Heart right ventricle (tissue), 16 donors: ENCODE results near the gene HYAL1. TPM values are rescaled to one million over a fixed set of nuclear protein-coding genes. Genes with fewer than 3 reads are reported as not detected.
A peak's percentile ranks its signal among the peaks of the same experiment; 100 is the strongest.

ENCODE experiments used
- ATAC-seq, 8 donors: fragments of 200-7000 bp; cut with Tn5 transposase; one replicate each; pipeline ENCODE4 v1.9.1; 2020; ENCODE audit warnings: mild to moderate bottlenecking in 8 of 8, moderate library complexity in 8 of 8, moderate number of reproducible peaks in 1 of 8
- DNase-seq, 2 donors: peaks; one replicate each; pipeline ENCODE4 v3.0.0-alpha.2; 2020
- H3K27ac ChIP-seq, 10 donors: fragments of 200-600 bp; sonication (generic) in 2 of 10; one replicate each; pipeline versions ENCODE4 v1.5.0 to v1.8.0; 2020 to 2022; ENCODE audit warnings: mild to moderate bottlenecking in 3 of 10
- H3K27me3 ChIP-seq, 7 donors: fragments of 200-600 bp; one replicate each; pipeline ENCODE4 v1.8.0; 2021 to 2022; ENCODE audit warnings: mild to moderate bottlenecking in 2 of 7
- H3K36me3 ChIP-seq, 9 donors: fragments of 200-600 bp; sonication (generic) in 1 of 9; one replicate each; pipeline versions ENCODE4 v1.5.0 to v1.8.0; 2020 to 2022; ENCODE audit warnings: mild to moderate bottlenecking in 2 of 9
- H3K4me1 ChIP-seq, 9 donors: fragments of 200-600 bp; sonication (generic) in 1 of 9; one replicate each; pipeline versions ENCODE4 v1.5.0 to v1.8.0; 2020 to 2022; ENCODE audit warnings: mild to moderate bottlenecking in 4 of 9
- H3K4me3 ChIP-seq, 10 donors: fragments of 200-600 bp; sonication (generic) in 2 of 10; one replicate each; pipeline versions ENCODE4 v1.5.0 to v1.8.0; 2020 to 2022; ENCODE audit warnings: mild to moderate bottlenecking in 7 of 10, moderate library complexity in 2 of 10
- H3K9me3 ChIP-seq, 11 donors: fragments of 200-600 bp in 10 of 11; sonication (generic) in 2 of 11; one replicate each; pipeline versions ENCODE4 v1.5.0 to v1.8.0; 2013 to 2022; ENCODE audit warnings: mild to moderate bottlenecking in 2 of 11, control low read depth in 1 of 11, moderate library complexity in 1 of 11
- CTCF ChIP-seq, 9 donors: fragments of 200-600 bp; sonication (generic) in 2 of 9; IDR thresholded peaks; one replicate each; pipeline versions ENCODE4 v1.5.0 to v1.8.0; 2021 to 2022; ENCODE audit warnings: antibody characterized with exemption in 9 of 9, mild to moderate bottlenecking in 5 of 9, moderate library complexity in 1 of 9
- WGBS, 2 donors: extraction: QIAGEN DNeasy Blood & Tissue Kit; methylation state at CpG; one replicate each; pipeline ENCODE4 v1.1.7; 2013; ENCODE audit warnings: inconsistent platforms in 1 of 2; 5-methylcytosine and 5-hydroxymethylcytosine counted together
- intact Hi-C, 10 donors: fragments of 100-400 bp; cut with DNase I; formaldehyde crosslinking; loops; one replicate each; pipeline versions ENCODE4 v1.11.1 to v1.14.2; 2022
- polyA plus RNA-seq, 2 donors: library from polyadenylated mRNA; stranded (reverse); fragments of 200-250 nt; gene quantifications; one replicate each; pipeline ENCODE4 v1.2.3, GENCODE V29; 2013
- total RNA-seq, 10 donors: library from RNA; stranded (reverse); fragmentation: NEBNext Ultra II Directional in 3 of 10; extraction: Animal tissue kit (Norgen Biotek cat#: 25700) in 3 of 10; gene quantifications; one replicate each; pipeline versions ENCODE4 v1.2.1 to v1.2.4, GENCODE V29; 2021 to 2023
- donor health status: Arrhythmogenic right ventricular cardiomyopathy.
- donor health status: ischemic (EF 13 %, LVEDD 7.1; RV severe dilation, severe dysfunction).
- donor health status: healthy with polysubstance abuse.
- donor health status: DM: no; HTN: yes; CAD: no.
- donor health status: DM: no; HTN: no; CAD: no.
- donor health status: ischemic (EF 25% LVEDD 6.9; RV normal size, moderate dysfunction).
- donor health status: ischemic (EF 25% LVEDD 5.7; RV mildly dilated, moderate dysfunction).
- donor health status: healthy.
- donor health status: DM: yes; HTN: yes; CAD: no.
- donor health status: Ischemic cardiomyopathy.
- donor health status: ischemic (EF 35%, LVEDD 5.7; RV mildly dilated, moderate dysfunction).
- donor health status: nonischemic (EF 11% LVEDD 7.7; RV severe dilation, severe dysfunction).
- donor health status: DM: yes; HTN: yes; CAD: no.
- donor health status: PGD.
- donor health status: ischemic (EF 29% LVEDD 5.4; RV normal size, mild dysfunction).
- donor health status: nonischemic (EF 23%, LVEDD 6.1; RV moderate dilation, normal function).

Gene HYAL1
- total and polyA plus RNA-seq, 12 donors, result 41.0 to 120 (median 66.7) TPM

- H3K4me1 ChIP-seq, result peaks cover 39 to 82% (median 54%) of the 10 kb centered on the region in 9 donors
Measured at GRCh38 chr3:50261505-50261904, 41.9 kb downstream of the HYAL1 start.

GRCh38 chr3:50260942-50261441 lies 42.4 kb downstream of the HYAL1 start:
- peak overlapping the region; percentile 38 to 80 (median 69) for H3K4me3 ChIP-seq
- H3K27ac ChIP-seq, result peak overlapping the region; percentile 94 to 100 (median 99)
- H3K27me3 ChIP-seq, result no peaks in the 10 kb centered on the region
- peaks cover 6 to 38% (median 26%) of the 10 kb centered on the region in 9 donors for H3K36me3 ChIP-seq
- intact Hi-C loops, result loop anchor here in 2 of 10 donors (1.0 to 10.0 kb wide), 2 partner anchors 63 to 64 kb away; partner anchors contain the start of genes HYAL2 (in 1 of the 2) and TUSC2 (in 1 of the 2)
- H3K4me1 ChIP-seq, result peaks cover 35 to 82% (median 54%) of the 10 kb centered on the region in 9 donors
- DNase-seq, result no peak
- no peak for TF ChIP-seq CTCF (IDR thresholded peaks at IDR 0.05)
- peaks cover 0 to 7% (median 0%) of the 10 kb centered on the region in 11 donors for H3K9me3 ChIP-seq
- ATAC-seq, result no peak
- 57 to 58% methylated on average over 5 of the region's 5 CpGs for WGBS, 2 donors

More at GRCh38 chr3:50261505-50261904, 41.9 kb downstream of the HYAL1 start:
- Histone ChIP-seq H3K9me3 (peaks cover 0 to 7% (median 0%) of the 10 kb centered on the region in 11 donors), H3K27me3 (no peaks in the 10 kb centered on the region), H3K27ac (peak overlapping the region in 9 of 10 donors; percentile 94 to 100 (median 99)), H3K36me3 (peaks cover 1 to 33% (median 21%) of the 10 kb centered on the region in 9 donors), H3K4me3 (peak overlapping the region in 2 of 10 donors; percentile 69 to 72)
- TF ChIP-seq CTCF (IDR thresholded peaks at IDR 0.05), result no peak
- 57 to 60% methylated on average over 2 of the region's 2 CpGs for WGBS, 2 donors
- intact Hi-C loops, result loop anchor here in 1 of 10 donors (10.0 kb wide), 1 partner anchor 63 kb away; the partner anchor contains the start of genes HYAL2 and TUSC2
- ATAC-seq (no peak), DNase-seq (no peak)

GRCh38 chr3:50260027-50260941 lies 43.1 kb downstream of the HYAL1 start:
- H3K27me3 ChIP-seq, result no peaks in the 10 kb centered on the region
- DNase-seq (peak; percentile 94 to 96), ATAC-seq (peak; percentile 76 to 91 (median 84))
- peaks cover 0 to 7% (median 0%) of the 10 kb centered on the region in 11 donors for H3K9me3 ChIP-seq
- H3K4me3 ChIP-seq, result peak overlapping the region; percentile 38 to 80 (median 69)
- 1% methylated on average over 67 to 70 of the region's 70 CpGs for WGBS, 2 donors
- intact Hi-C loops, result loop anchor here in 2 of 10 donors (1.0 to 10.0 kb wide), 2 partner anchors 64 to 65 kb away; partner anchors contain the start of genes HYAL2 (in 1 of the 2) and TUSC2 (in 1 of the 2)
- H3K4me1 ChIP-seq, result peaks cover 38 to 82% (median 53%) of the 10 kb centered on the region in 9 donors
- H3K36me3 ChIP-seq, result peaks cover 6 to 45% (median 30%) of the 10 kb centered on the region in 9 donors
- peak overlapping the region; percentile 94 to 100 (median 99) for H3K27ac ChIP-seq
- peak; percentile 96 to 99 (median 98) for TF ChIP-seq CTCF (IDR thresholded peaks at IDR 0.05)
